BJ (cell line): ENCODE measurements around the gene DOCK6. TPM values are rescaled to one million over a fixed set of nuclear protein-coding genes. Genes with fewer than 3 reads are reported as not detected.

Experiments
- CTCF ChIA-PET: fragments of 350-600 bp; formaldehyde crosslinking; extraction: SDS; loops from one replicate; lab custom pipeline; 2021; ENCODE audit warnings: antibody characterized with exemption, inconsistent platforms; lab: Yijun Ruan, JAX
- POLR2A ChIA-PET: fragments of 300-600 bp; sonication (Branson Sonifier 250); formaldehyde crosslinking; extraction: SDS; loops from one replicate; lab custom pipeline; 2021; ENCODE audit warnings: antibody characterized with exemption; lab: Charles Lee
- DNase-seq: peaks from one replicate; pipeline ENCODE4 v3.0.0-alpha.2; 2011; ENCODE audit warnings: low read depth
- H3K27me3 ChIP-seq: 2 replicates; pipeline ENCODE4 v1.6.0; 2011; ENCODE audit warnings: low read length; ENCODE audit not compliant: control insufficient read depth, insufficient read depth
- H3K36me3 ChIP-seq: 2 replicates; pipeline ENCODE4 v1.5.1; 2011; ENCODE audit warnings: low read length; ENCODE audit not compliant: control insufficient read depth, insufficient read depth
- H3K4me3 ChIP-seq: 2 replicates; pipeline ENCODE4 v1.5.1; 2011; ENCODE audit warnings: low read depth, mild to moderate bottlenecking, control low read depth, low read length
- polyA plus RNA-seq: library from polyadenylated mRNA; depleted of rRNA; stranded (reverse); fragments of >200 nt; gene quantifications from 2 replicates; pipeline ENCODE4 v1.2.3, GENCODE V29; 2011
- TF ChIP-seq, protein P1 (sequence below): IDR thresholded peaks from 2 replicates; pipeline ENCODE4 v1.5.1; 2011; ENCODE audit warnings: low read depth, mild to moderate bottlenecking, control low read depth, inconsistent platforms, low read length, moderate library complexity; ENCODE audit not compliant: insufficient read depth

Gene DOCK6
- polyA plus RNA-seq, 1 experiment, result 15.2 TPM

- Histone ChIP-seq H3K27me3 (no peaks in the 10 kb centered on the region), H3K4me3 (no peak overlapping the region), H3K36me3 (peaks cover 51% of the 10 kb centered on the region)
- POLR2A ChIA-PET, result no interaction called here
- CTCF ChIA-PET, result no interaction called here
- TF ChIP-seq, protein P1, sequence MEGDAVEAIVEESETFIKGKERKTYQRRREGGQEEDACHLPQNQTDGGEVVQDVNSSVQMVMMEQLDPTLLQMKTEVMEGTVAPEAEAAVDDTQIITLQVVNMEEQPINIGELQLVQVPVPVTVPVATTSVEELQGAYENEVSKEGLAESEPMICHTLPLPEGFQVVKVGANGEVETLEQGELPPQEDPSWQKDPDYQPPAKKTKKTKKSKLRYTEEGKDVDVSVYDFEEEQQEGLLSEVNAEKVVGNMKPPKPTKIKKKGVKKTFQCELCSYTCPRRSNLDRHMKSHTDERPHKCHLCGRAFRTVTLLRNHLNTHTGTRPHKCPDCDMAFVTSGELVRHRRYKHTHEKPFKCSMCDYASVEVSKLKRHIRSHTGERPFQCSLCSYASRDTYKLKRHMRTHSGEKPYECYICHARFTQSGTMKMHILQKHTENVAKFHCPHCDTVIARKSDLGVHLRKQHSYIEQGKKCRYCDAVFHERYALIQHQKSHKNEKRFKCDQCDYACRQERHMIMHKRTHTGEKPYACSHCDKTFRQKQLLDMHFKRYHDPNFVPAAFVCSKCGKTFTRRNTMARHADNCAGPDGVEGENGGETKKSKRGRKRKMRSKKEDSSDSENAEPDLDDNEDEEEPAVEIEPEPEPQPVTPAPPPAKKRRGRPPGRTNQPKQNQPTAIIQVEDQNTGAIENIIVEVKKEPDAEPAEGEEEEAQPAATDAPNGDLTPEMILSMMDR, result no peak
- no peak for DNase-seq
Observed at GRCh38 chr19:11172576-11172975, 89.7 kb downstream of the DOCK6 start.

GRCh38 chr19:11171144-11171543 is 91.2 kb downstream of the DOCK6 start:
- DNase-seq, result no peak
- Histone ChIP-seq H3K36me3 (peaks cover 44% of the 10 kb centered on the region), H3K4me3 (no peak overlapping the region), H3K27me3 (no peaks in the 10 kb centered on the region)
- TF ChIP-seq, protein P1, result no peak
- POLR2A ChIA-PET, result interaction anchor here (0.7 kb wide), 1 partner anchor 358 kb away, joined by 4 read pairs; the partner anchor contains the start of gene ECSIT
- CTCF ChIA-PET, result no interaction called here

DNA sequence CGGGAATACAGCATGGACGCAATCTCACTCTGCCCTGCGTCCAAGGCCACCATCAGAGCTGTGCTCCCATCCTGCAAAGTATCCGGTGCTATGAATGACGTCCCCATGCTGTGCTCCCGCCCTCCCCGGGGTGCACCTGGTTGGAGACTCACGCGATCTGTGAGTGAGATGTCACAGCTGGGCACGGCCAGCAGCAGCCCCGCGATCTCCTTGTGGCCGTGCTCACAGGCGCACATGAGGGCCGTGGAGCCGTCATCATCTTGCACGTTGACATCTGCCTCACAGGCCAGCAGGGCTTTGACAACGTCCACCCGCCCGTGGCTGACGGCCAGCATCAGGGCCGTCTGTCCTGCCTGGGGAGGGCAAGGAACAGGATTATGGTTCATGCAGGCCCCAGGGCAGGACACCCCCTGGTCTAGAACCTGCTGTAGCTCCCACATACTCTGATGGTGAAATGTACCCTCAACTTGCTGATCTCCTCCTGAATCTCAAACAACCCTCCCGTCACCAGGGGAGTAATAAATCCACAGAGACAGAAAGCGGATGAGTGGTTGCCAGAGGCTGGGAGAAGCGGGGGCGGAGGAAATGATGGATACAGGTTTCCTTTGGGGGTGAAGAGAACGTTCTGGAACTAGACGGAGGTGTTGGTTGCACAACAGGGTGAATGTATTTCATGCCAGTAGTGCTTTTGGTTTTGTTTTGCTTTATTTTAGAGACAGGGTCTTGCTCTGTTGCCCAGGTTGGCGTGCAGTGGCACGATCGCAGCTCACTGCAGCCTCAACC is 92.2 kb downstream of the DOCK6 start:
- DNase-seq, result no peak

DNA sequence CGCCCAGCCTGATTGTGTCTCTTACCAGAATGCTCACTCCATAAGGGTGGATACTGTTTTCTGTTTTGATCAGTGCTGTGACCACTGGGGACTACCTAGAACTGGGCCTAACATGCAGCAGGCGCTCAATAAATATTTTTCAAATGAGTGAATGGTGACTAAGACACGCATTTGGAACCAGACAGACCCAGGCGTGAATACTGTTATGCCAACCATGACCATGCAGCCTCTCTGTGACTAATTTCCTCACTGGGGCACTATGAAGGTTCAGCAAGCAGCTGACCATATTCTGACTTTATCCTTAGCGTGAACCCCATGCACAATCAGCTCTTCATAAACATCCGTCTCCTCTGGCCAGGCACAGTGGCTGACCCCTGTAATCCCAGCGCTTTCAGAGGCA is 93.8 kb downstream of the DOCK6 start:
- POLR2A ChIA-PET, result interaction anchor here (0.5 to 1.0 kb wide), 4 partner anchors 9 to 110 kb away, joined by 4 to 12 read pairs (median 8); no protein-coding TSS in a partner anchor
- DNase-seq, result peak; percentile 95
- Histone ChIP-seq H3K27me3 (no peaks in the 10 kb centered on the region), H3K36me3 (peaks cover 32% of the 10 kb centered on the region), H3K4me3 (no peak overlapping the region)
- TF ChIP-seq, protein P1, result no peak
- CTCF ChIA-PET, result interaction anchor here (0.7 to 1.9 kb wide), 8 partner anchors 14 to 42 kb away, joined by 3 to 6 read pairs (median 5); no protein-coding TSS in a partner anchor

More for the DNA sequence above, 92.2 kb downstream of the DOCK6 start:
- Histone ChIP-seq H3K27me3 (no peaks in the 10 kb centered on the region), H3K36me3 (peaks cover 39% of the 10 kb centered on the region), H3K4me3 (no peak overlapping the region)
- CTCF ChIA-PET, result interaction anchor here (0.7 to 1.7 kb wide), 5 partner anchors 24 to 40 kb away, joined by 4 to 6 read pairs (median 5); no protein-coding TSS in a partner anchor
- POLR2A ChIA-PET, result no interaction called here
- TF ChIP-seq, protein P1, result no peak
